ENCODE data around the gene SMAD6.

DNA sequence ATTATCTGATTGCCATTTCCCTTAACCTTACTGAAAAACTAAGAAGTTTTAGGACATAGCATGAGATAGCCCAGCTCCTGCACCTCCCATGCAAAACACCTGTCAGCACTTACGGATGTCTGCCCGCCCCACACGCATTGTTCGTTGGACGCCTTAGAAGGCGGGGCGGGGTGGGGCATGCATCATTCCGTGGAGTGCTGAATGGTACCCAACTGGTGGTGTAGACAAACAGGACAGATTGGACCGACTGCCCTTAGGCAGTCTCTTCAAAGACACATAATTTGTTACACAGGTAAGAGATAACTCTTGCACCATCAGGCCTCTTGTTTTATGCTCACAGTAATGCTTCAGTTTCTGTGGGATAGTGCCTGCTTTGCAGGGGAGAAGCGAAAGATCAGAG is 93.8 kb downstream of the SMAD6 start:
- TF ChIP-seq CTCF (IDR thresholded peaks at IDR 0.05; ENCODE audit: poor library complexity, severe bottlenecking) = no peak
- TF ChIP-seq SMC3 (conservative IDR thresholded peaks at IDR 0.05; ENCODE audit: poor library complexity) = no peak

Data from neural cell (in vitro differentiated cells).